Measurements from ENCODE around the gene KCNQ2.

GRCh38 chr20:63372971-63373885 lies 99.2 kb downstream of the KCNQ2 start:
- TF ChIP-seq EZH2 (IDR thresholded peaks at IDR 0.05) (no peak), POLR2AphosphoS5 (IDR thresholded peaks at IDR 0.05; ENCODE audit: borderline replicate concordance, low read depth, low read length) (no peak), FOXP2 (optimal IDR thresholded peaks at IDR 0.05; ENCODE audit: control extremely low read depth, extremely low read length, insufficient read depth) (no peak)
